Dedifferentiated amniotic fluid mesenchymal stem cell (primary cell): ENCODE data around the gene TIMM44.

Experiments
- DNase-seq: peaks from one replicate; pipeline ENCODE4 v3.0.0-alpha.2; 2016; ENCODE audit errors: extremely low spot score

TIMM44 gene

DNA sequence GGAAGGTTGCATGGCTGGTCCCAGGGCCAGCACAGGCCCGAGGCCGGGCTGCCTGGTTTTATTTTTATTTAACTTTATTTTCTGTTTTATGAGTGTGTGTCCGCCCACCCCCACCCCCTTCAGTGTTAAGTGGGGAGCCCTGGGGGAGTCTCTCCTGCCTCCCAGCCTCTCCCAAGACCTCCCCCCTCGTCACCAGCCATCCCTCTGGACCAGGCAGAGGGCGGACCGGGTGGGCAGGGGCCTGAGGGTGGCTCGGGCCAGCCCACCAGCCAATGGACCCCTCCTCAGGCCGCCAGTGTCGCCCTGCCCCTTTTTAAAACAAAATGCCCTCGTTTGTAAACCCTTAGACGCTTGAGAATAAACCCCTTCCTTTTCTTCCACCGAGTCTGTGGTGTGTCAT is 29.4 kb downstream of the TIMM44 start:
- no peak for DNase-seq

DNA sequence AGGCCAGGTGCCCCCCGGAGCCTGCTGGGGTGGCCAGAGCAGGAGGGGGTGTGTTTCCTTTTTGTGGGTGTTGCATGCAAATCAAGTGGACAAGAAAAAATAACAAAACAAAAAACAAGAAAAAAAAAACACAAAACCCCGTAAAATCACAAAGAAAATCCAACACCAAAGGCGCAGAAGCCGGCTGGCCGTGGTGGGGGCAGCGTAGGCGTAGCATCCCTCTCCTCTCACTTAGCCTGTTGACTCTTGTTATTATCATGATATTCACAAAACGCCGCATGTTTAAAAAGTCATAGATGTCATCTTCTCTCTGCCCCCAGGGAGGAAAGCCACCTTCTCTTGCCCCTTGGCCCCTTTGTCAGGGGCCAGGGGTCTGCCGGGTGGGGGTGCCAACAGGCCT is 29.8 kb downstream of the TIMM44 start:
- no peak for DNase-seq

DNA sequence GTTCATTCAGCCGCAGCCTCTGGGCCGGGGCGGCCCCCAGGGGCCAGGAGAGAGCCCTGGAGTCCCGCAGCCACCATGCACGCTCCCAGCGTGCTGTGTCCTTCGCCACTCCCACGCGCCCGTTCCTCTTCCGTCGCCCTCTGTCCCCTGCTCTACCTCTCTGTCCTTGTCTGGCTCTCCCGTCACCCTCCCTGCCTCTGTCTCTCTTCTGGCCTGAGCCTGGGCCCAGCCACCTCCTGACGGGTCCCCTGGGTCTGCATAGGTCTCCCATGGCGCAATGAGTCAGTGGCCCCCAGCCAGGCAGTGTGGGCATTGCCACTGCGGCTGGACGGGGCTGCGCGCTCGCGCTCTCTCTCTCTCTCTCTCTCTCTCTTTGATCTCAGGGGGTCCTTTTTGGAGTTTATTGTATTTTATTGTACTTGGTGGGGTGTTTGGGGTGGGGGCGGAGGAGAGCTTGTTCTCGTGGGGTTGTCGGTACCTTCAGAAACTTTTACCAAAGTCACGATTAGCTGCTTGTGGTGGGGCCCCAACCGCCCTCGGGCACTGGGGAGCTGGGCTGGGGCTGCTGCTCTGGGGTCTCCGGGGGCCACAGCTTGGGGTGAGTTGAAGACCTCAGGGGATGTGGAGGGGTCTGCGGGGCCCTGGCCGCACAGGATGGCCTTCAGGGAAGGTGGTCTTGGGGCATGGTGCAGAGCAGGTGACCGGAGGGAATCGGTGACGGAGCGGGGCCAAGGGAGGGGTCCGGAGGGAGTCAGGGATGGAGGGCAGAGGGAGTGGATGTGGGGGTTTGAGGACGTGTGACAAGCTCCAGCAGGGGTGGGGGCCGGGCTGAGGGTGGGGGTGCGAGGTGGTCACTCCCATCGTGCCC is 30.5 kb downstream of the TIMM44 start:
- DNase-seq = no peak

DNA sequence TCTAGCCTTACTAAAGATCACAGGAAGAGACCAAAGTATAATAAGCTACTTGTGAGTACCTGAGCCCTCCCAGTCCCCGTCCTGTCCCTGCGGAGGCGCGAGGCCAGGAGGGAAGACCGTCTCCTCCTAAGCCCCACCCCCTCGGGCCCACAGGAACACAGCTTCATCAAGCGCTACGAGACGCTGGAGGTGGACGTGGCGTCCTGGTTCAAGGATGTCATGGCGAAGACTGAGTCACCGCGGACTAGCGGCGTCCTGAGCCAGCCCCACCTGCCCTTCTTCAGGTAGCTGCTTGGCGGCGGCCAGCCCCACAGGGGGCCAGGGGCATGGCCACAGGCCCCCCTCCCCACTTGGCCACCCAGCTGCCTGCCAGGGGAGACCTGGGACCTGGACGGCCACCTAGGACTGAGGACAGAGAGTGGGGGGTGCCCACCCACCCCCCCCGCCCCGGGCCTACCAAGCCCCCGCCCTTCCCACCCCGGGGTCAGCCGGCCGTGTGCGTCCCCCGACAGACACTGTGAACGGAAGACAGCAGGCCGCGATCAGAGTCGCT is 31.2 kb downstream of the TIMM44 start:
- DNase-seq = no peak

DNA sequence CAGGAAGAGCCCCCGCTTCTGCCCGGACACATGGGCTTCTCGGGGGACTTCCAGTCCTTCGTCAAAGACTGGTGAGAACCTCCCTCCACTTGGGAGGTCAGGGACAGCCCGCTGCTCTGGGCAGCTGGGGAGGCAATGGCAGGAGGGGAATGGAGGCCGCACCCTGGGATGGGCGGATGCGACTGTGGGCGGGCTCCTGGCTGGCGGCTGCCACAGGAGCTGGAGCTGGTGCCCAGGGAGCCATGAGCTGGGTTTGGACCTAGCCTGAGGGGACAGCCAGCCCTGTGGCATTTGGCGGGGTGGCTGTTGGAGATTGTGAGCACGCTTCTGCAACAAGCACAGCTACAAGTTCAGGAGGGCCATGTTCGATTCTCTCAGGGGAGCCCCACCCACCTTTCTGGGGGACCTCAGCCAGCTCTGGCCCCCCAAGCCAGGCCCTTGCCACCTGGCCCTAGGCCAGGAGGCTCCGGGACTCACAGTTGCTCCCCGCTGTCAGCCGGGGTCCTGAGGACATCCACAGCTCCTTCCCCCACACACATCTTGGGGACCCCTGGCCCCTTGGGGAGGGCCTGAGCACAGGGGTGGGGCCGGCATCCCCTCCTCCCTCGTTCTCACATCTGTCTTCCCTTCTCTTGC is 31.8 kb downstream of the TIMM44 start:
- DNase-seq = no peak

DNA sequence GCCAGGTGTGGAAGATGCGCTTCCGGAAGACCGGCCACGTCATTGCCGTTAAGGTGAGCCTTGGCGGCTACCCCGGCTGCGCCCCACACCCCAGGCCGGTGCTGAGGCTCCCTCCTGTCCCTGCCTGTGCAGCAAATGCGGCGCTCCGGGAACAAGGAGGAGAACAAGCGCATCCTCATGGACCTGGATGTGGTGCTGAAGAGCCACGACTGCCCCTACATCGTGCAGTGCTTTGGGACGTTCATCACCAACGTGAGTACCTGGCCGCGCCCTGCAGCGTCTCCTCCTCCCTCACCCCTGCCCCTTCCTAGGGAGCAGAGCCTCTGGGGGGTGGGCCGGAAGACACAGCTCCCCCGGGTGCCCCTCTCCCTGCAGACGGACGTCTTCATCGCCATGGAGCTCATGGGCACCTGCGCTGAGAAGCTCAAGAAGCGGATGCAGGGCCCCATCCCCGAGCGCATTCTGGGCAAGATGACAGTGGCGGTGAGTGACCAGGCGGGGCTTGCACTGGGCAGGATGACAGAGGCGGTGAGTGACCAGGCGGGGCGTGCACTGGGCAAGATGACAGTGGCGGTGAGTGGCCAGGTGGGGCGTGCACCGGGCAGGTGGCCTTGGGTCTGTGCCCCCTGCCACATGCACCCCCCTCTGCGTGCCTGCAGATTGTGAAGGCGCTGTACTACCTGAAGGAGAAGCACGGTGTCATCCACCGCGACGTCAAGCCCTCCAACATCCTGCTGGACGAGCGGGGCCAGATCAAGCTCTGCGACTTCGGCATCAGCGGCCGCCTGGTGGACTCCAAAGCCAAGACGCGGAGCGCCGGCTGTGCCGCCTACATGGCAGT is 32.9 kb downstream of the TIMM44 start:
- DNase-seq = no peak

DNA sequence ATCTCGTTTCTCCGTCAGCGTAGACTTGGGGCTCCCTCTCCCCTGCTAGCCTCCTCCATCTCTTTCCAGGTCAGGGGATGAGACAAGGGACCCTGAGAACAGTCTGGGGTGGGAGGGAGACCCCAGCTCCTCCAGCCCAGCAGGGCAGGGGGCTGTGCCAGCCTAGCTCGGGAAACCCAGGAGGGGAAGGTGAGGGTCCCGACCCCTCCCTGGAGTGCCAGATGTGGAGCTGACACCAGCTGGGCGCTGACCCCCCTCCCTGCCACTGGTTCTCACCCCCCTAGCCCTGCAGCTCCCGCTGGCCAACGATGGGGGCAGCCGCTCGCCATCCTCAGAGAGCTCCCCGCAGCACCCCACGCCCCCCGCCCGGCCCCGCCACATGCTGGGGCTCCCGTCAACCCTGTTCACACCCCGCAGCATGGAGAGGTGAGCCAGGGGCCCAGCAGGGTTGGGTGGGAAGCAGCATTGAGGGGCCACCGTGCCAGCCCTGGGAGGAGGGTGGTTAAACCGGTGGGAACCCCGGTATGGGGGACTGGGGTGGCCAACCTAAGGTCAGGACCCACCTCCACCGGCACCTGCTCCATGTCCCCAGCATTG is 33.9 kb downstream of the TIMM44 start:
- DNase-seq = no peak

DNA sequence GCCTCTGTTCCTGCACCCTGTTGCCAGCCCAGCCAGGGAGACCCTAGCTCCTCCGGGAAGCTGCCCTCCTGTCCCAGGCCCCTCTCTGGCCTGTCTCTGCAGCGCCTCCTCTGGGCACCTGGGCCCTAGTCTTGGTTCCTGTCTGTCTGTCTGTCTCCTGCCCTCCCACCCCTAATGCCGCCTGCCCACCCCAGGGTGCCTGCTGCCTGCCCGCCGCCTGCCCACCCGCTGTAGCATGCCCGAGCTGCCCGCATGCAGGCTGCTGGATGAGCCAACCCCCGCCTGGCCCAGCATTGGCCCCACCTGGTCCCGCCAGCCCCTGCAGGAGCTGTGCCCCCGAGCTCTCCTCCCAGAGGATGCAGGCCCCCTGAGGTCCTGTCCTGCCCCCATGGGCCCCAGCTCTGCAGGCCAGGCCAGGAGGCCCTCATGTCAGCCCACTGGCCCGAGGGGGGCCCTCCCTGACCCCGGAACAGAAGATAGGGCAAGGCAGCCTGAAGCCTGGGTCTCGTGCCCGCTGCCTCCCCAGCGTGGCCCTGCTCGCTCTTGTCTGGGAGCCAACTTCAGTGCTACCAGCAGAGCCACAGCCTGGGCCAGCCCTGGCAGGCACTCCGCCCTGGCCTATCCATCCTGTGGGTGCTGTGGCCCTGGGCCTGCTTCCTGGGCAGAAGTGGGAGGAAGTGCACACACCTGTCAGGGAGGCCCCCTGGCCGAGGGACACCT is 34.6 kb downstream of the TIMM44 start:
- DNase-seq = no peak

DNA sequence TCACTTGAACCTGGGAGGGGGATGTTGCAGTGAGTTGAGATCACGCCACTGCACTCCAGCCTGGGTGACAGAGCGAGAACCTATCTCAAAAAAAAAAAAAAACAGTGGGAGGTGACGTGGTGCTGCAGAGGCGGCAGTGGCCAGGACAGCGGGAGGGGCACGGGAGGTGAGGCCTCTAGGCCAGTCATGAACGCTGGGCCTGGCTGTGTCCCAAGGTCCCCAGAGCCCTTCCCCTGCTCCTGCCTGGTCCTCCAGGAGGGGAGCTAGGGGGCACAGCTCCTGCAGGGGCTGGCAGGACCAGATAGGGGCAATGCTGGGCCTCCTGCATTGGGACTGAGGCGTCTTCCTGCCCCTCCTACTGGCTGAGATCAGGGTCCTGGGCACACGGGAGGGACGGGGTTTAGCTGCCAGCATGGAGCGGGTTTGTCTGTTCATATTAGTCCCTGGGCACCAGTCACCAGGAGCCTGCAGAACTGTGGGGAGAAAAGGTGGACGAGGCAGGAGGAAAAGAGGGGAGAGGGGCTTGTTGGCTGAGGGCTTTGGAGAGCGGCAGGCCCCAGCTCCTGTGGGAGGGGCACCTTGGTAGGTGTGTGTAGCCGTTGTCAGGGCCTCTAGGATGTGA is 35.3 kb downstream of the TIMM44 start:
- no peak for DNase-seq

DNA sequence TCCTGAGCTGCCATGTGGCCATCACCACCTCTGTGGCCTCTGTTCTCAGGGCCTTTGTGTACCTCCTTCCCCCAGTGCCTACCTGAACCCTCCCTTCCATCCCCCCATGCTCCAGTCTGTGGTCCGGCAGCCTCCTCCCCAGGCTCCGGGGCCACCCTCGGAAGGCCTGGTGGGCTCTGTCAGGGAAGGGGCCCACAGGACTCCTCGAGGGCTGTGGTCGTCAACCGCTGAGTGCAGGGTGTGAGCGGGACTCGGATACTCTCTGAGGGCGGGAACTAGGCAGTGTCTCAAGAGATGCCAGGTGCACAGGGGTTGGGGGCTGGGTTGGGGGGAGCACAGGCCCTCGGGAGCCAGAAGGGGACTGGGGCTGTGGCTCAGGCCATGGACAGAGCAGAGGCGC is 35.9 kb downstream of the TIMM44 start:
- DNase-seq = no peak

DNA sequence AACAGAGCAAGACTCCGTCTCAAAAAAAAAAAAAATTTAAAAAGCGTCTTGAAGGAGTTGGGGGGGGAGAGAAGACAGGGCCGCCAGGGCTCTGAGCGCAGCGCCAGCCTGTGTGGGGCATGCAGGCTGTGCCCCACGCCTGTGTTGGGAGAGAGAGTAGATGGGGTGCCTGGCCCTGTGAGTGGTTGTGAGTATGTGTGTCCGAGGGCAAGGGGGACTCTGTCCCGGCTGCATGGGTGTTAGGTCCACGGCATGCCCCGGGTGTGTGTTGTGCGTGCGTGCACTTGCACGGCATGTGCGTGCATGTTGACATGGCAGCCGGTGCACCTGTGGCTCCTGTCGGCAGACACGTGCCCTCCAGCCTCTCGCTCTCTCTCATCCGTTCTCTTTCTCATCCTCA is 36.3 kb downstream of the TIMM44 start:
- no peak for DNase-seq

DNA sequence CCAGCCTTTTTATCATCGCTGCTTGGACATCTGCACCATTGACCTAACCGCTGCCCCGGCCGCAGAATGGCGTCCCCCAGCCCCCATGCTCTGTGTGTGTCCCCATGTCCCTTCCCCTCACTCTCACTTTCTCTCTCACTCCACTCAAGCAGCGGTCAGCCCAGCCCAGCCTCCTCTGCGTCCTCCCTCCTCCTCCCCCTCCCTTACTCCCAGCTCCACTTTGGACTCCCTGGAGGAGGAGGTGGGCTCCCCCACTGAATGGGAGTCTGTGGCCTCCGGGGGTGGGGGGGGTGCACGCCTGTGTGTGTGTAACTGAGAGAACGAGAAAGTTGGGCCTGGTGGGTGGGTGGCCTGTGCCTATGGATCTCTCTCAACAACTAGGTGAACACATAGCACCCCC is 37.6 kb downstream of the TIMM44 start:
- no peak for DNase-seq

DNA sequence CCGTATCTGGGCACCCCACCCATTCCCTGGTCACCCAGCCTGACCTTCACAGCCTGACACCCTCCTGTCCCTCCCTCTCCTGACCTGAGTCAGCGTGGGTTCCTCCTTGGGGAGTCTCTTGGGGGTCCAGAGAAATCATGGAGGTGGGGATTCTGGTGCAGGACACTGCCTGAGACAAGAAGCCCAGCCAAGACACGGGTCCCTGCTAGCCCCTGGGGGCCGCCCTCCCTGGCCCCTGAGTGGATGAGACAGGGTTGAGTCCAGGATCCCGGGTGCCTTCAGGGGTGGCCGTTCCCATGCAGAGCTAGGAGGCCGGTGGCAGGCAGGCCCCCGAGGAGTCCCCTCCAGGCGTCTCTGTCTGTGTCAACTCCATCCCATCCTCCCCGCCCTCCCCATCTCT is 38.2 kb downstream of the TIMM44 start:
- DNase-seq = no peak

DNA sequence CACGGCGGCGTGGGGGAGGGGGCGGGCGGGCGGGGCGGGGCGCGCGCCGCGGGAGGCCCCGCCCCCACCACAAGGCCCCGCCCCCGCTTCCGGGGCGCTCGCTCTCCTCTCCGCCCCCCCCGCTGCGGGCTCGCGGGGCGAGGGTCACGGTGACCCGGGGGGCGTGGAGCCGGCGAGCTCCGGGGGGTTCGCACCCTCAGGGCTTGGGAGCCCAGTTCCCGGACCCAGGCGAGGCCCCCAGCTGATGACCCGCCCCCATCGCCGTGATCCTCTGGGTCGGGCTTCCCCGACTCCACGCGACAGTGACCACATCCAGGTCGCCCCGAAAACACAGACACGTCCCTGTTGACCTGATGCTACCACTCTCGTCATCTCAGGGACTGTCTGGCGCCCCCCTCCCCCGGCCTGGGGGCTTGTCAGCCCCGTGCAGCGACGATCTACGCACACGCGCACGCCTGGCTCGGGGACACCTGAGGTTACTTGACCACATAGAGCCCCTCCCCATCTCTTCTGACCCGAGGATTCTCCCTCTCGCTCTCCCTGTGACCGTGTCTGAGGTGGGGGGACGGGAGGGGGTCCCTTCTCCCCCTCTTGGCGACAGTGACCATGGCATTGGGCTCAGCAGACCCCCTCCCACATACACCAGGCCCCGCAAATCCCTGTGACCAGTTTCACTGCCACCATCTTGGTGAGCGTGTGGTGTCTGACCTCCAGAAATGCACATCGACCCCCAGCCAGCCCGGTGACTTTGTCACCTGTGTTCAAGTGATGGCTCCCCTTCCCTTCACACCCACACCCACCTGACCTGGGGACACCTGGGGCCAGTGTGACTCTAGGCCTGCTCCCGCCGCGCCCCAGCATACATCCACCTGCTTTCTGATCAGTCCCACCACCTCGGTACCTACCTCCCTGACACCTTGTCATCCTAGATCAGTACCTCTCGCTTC is 39.1 kb downstream of the TIMM44 start:
- no peak for DNase-seq

DNA sequence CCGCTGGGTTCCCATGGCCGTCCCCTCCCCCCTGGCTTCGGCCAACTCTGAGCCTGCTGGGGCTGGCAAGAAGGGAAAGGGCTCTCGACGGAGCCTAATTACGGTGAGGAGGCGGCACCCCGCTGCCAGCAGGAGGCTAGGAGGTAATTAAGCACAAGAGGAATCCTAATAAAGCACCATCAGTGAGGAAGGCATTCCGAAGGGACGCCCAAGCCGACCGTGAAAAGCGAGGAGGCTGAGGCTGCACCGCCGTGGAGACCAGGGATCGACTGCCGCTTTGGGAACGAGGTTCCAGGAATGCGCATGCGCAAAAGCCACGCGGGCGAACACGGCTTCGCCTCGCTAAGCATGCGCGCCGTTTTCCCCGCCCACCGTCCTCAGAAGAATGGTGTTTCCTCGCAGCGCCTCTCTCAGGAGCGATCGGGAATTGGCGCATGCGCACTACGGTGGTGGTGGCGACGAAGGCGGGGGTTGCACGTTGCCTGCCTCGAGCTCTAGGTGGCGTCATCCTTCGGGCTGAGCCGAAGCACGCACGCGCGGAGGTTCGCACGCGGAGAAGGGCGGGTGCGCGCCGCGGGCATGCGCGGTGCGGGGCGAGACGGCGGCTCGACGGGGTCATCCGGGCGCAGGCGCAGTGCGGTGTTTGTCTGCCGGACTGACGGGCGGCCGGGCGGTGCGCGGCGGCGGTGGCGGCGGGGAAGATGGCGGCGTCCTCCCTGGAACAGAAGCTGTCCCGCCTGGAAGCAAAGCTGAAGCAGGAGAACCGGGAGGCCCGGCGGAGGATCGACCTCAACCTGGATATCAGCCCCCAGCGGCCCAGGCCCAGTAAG is 40.0 kb downstream of the TIMM44 start, which contains the start of gene MAP2K7:
Gene MAP2K7 (plus strand): TSS at position 634 of the 830 bp plus-strand sequence. CDS start 68 bp downstream, at position 702.
- DNase-seq = peak; percentile 99

DNA sequence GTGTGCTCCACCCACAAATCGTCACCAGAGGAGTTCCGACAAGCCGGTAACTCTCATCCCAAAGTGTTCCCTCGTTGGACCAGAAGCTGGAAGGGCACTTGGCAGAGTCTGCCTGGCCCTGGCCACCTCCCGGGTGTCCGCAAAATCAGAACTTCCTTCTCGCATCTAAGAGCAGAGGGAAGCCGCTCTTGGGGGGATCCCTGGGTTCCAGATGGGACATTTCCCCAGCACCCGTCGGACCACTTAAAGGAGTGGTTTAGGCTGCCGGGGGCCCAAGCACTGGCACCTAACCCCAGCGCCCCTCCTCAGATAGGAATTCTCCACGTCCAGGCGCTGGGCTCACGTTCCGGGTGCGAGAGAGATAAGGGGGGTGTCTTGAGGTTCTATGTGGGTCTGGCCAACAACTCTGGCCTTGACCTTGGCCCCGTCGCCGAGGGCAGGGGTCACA is 40.6 kb downstream of the TIMM44 start:
- no peak for DNase-seq

DNA sequence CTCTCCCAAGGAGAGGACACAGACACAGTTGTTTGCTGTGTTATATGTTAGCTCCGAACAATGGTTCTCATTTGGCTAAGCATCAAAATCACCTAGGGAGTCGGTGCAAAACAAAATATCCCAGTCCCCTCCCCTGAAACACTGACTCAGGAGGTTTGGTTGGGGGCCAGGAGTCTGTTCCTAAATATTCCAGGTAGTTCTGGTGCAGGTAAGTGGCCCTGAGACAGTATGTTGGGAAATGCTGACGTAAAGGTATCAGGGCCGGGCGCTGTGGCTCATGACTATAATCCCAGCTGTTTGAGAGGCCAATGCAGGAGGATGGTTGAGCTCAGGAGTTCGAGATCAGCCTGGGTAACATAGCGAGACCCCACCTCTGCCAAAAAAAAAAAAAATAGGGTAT is 42.1 kb downstream of the TIMM44 start:
- no peak for DNase-seq

DNA sequence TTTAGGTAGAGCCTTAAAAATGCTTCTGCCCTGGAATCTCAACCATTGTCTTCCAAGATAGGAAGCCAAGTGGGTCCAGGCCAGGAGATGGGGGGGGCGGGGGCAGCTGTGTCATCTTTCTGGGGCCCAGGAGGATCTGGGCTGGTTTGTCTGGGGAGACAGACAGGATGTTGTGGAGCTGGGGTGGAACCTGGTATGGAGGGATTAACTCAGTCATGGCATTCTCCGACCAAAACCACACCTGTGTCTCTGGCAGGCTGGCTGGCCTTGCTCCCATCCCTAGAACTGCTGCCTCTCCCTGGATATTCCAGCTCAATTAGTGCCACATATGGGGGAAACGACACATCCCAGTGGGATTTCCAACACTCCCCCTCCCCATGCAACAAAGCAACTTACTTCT is 42.5 kb downstream of the TIMM44 start:
- no peak for DNase-seq
